22Rv1 (cell line): ENCODE measurements around the gene ADPRS.
A peak's percentile ranks its signal among the peaks of the same experiment; 100 is the strongest.

Source experiments
- H3K27ac ChIP-seq: fragments of 450-650 bp; 2 replicates; pipeline ENCODE4 v1.5.1; 2017
- CTCF ChIP-seq: fragments of 450-650 bp; IDR thresholded peaks from 2 replicates; pipeline ENCODE4 v1.5.1; 2017; ENCODE audit warnings: mild to moderate bottlenecking
- ZFX ChIP-seq: fragments of 450-650 bp; IDR thresholded peaks from 2 replicates; pipeline ENCODE4 v1.6.1; 2017; ENCODE audit warnings: antibody characterized with exemption, borderline replicate concordance

ADPRS gene

GRCh38 chr1:36126797-36127500, 38.3 kb downstream of the ADPRS start:
- no peak overlapping the region for H3K27ac ChIP-seq
- TF ChIP-seq ZFX (no peak), CTCF (no peak)

- no peak overlapping the region for H3K27ac ChIP-seq
- no peak for TF ChIP-seq ZFX
- no peak for TF ChIP-seq CTCF
Observed at GRCh38 chr1:36128126-36128904, 39.6 kb downstream of the ADPRS start.

- H3K27ac ChIP-seq: no peak overlapping the region
- TF ChIP-seq CTCF (no peak), ZFX (no peak)
Observed at GRCh38 chr1:36128905-36129206, 40.2 kb downstream of the ADPRS start.

GRCh38 chr1:36132029-36132428, 43.3 kb downstream of the ADPRS start:
- no peak for TF ChIP-seq ZFX
- TF ChIP-seq CTCF: no peak
- H3K27ac ChIP-seq: no peak overlapping the region

- TF ChIP-seq ZFX (no peak), CTCF (no peak)
- no peak overlapping the region for H3K27ac ChIP-seq
Observed at GRCh38 chr1:36133484-36133883, 44.8 kb downstream of the ADPRS start.

GRCh38 chr1:36134031-36134430, 45.3 kb downstream of the ADPRS start:
- H3K27ac ChIP-seq: no peak overlapping the region
- TF ChIP-seq ZFX: no peak
- no peak for TF ChIP-seq CTCF

GRCh38 chr1:36134505-36135329, 46.0 kb downstream of the ADPRS start:
- no peak overlapping the region for H3K27ac ChIP-seq
- TF ChIP-seq ZFX: no peak
- peak; percentile 86 for TF ChIP-seq CTCF
